GM18498 (cell line): ENCODE data around the gene TLK1.
A peak's percentile ranks its signal among the peaks of the same experiment; 100 is the strongest.

Source experiments
- ATAC-seq: cut with Tn5 transposase; IDR thresholded peaks from one replicate; pipeline ENCODE4 v1.9.1; 2021; ENCODE audit warnings: mild to moderate bottlenecking, moderate library complexity; ENCODE audit not compliant: unreplicated experiment

Gene TLK1

GRCh38 chr2:170969872-170970496, 190.7 kb downstream of the TLK1 start:
- ATAC-seq: no peak

- no peak for ATAC-seq
Observed at GRCh38 chr2:170969030-170969429, 191.7 kb downstream of the TLK1 start.

GRCh38 chr2:170968205-170969003, 192.3 kb downstream of the TLK1 start:
- ATAC-seq: no peak

GRCh38 chr2:170967553-170967952, 193.1 kb downstream of the TLK1 start:
- ATAC-seq: no peak

- no peak for ATAC-seq
Observed at GRCh38 chr2:170966648-170967396, 193.9 kb downstream of the TLK1 start.

GRCh38 chr2:170965446-170966225, 195.1 kb downstream of the TLK1 start:
- ATAC-seq: no peak

GRCh38 chr2:170963386-170963785, 197.3 kb downstream of the TLK1 start:
- no peak for ATAC-seq

- ATAC-seq: no peak
Observed at GRCh38 chr2:170953941-170954340, 206.8 kb downstream of the TLK1 start.

GRCh38 chr2:170950221-170950761, 210.4 kb downstream of the TLK1 start:
- ATAC-seq: peak; percentile 91

GRCh38 chr2:170949415-170949814, 211.3 kb downstream of the TLK1 start:
- no peak for ATAC-seq

- ATAC-seq: no peak
Observed at GRCh38 chr2:170944545-170944944, 216.1 kb downstream of the TLK1 start.

GRCh38 chr2:170943596-170943995, 217.1 kb downstream of the TLK1 start:
- ATAC-seq: no peak

GRCh38 chr2:170943041-170943440, 217.7 kb downstream of the TLK1 start:
- no peak for ATAC-seq

GRCh38 chr2:170942615-170943014, 218.1 kb downstream of the TLK1 start:
- no peak for ATAC-seq
